ENCODE data around the gene RGS3. TPM values are rescaled to one million over a fixed set of nuclear protein-coding genes. Genes with fewer than 3 reads are reported as not detected.

RGS3 gene
- total and polyA plus RNA-seq, 7 experiments from 2014 or later, result 4.9 to 43.4 (median 11.6) TPM

- ATAC-seq (no peak), DNase-seq (no peak)
- H3K9me3 Mint-ChIP-seq, result no peaks in the 10 kb centered on the region
- H3K27ac Mint-ChIP-seq, result peak overlapping the region in 8 of 9 donors; percentile 46 to 98 (median 94)
- Histone ChIP-seq H3K9me3 (ENCODE audit: control insufficient read depth in 2 of 3, low read length in 3 of 3) (no peaks in the 10 kb centered on the region), H3K27me3 (ENCODE audit: control insufficient read depth in 2 of 2, insufficient read depth in 2 of 2, low read length in 2 of 2) (no peaks in the 10 kb centered on the region), H3K36me3 (ENCODE audit: control insufficient read depth in 2 of 3, insufficient read depth in 3 of 3, low read length in 3 of 3) (peaks cover 0 to 38% (median 0%) of the 10 kb centered on the region in 3 experiments), H3K27ac (ENCODE audit: low read depth, low read length) (no peak overlapping the region), H3K4me3 (ENCODE audit: low read length) (no peak overlapping the region), H3K4me1 (ENCODE audit: control insufficient read depth in 2 of 2, insufficient read depth in 2 of 2, low read length in 2 of 2) (peaks cover 33 to 37% of the 10 kb centered on the region in 2 donors)
- peaks cover 46 to 83% (median 67%) of the 10 kb centered on the region in 7 donors for H3K4me1 Mint-ChIP-seq
- POLR2A ChIA-PET, result interaction anchor here (0.6 to 2.3 kb wide), 3 partner anchors 69 to 178 kb away, joined by 3 to 6 read pairs (median 6); no protein-coding TSS in a partner anchor
- intact Hi-C loops (cut with micrococcal nuclease), result loop anchor here (2.0 to 5.0 kb wide), 3 partner anchors 137 to 361 kb away; partner anchors contain the start of genes FKBP15 (in 2 of the 2) and SLC31A1 (in 2 of the 2)
- H3K36me3 Mint-ChIP-seq, result peaks cover 0 to 19% (median 8%) of the 10 kb centered on the region in 5 donors
- CTCF ChIA-PET, result interaction anchor here (1.5 to 3.8 kb wide), 4 partner anchors 72 to 308 kb away, joined by 5 to 35 read pairs (median 11); partner anchors contain the start of genes CDC26 and PRPF4
- peak overlapping the region in 1 of 10 donors; percentile 12 for H3K4me3 Mint-ChIP-seq
- no peaks in the 10 kb centered on the region for H3K27me3 Mint-ChIP-seq
Measured at GRCh38 chr9:113583511-113584427, 120.2 kb downstream of the RGS3 start.

GRCh38 chr9:113584428-113585084, 121.0 kb downstream of the RGS3 start:
- Mint-ChIP-seq H3K36me3 (peaks cover 0 to 19% (median 8%) of the 10 kb centered on the region in 5 donors), H3K4me1 (peaks cover 42 to 82% (median 66%) of the 10 kb centered on the region in 7 donors), H3K9me3 (no peaks in the 10 kb centered on the region), H3K27ac (peak overlapping the region in 8 of 9 donors; percentile 18 to 84 (median 66)), H3K4me3 (peak overlapping the region in 1 of 10 donors; percentile 28), H3K27me3 (no peaks in the 10 kb centered on the region)
- ATAC-seq (no peak), DNase-seq (no peak)
- H3K27me3 ChIP-seq (ENCODE audit: control insufficient read depth in 2 of 2, insufficient read depth in 2 of 2, low read length in 2 of 2), result no peaks in the 10 kb centered on the region
- ChIA-PET POLR2A (interaction anchor here (0.6 kb wide), 1 partner anchor 178 kb away, joined by 3 read pairs; no protein-coding TSS in a partner anchor), CTCF (interaction anchor here (1.5 to 3.8 kb wide), 2 partner anchors 139 to 309 kb away, joined by 5 to 35 read pairs; partner anchors contain the start of genes CDC26 and PRPF4)
- peaks cover 0 to 38% (median 0%) of the 10 kb centered on the region in 3 experiments for H3K36me3 ChIP-seq (ENCODE audit: control insufficient read depth in 2 of 3, insufficient read depth in 3 of 3, low read length in 3 of 3)
- no peaks in the 10 kb centered on the region for H3K9me3 ChIP-seq (ENCODE audit: control insufficient read depth in 2 of 3, low read length in 3 of 3)
- intact Hi-C loops (cut with micrococcal nuclease), result loop anchor here (5.0 kb wide), 2 partner anchors 277 to 362 kb away; partner anchors contain the start of genes FKBP15 (in 2 of the 2) and SLC31A1 (in 2 of the 2)
- H3K4me1 ChIP-seq (ENCODE audit: control insufficient read depth in 2 of 2, insufficient read depth in 2 of 2, low read length in 2 of 2), result peaks cover 29 to 30% of the 10 kb centered on the region in 2 donors
- no peak overlapping the region for H3K27ac ChIP-seq (ENCODE audit: low read depth, low read length)
- no peak overlapping the region for H3K4me3 ChIP-seq (ENCODE audit: low read length)

- ChIA-PET POLR2A (no interaction called here), CTCF (interaction anchor here (3.8 to 6.0 kb wide), 2 partner anchors 138 to 139 kb away, joined by 35 to 80 read pairs; no protein-coding TSS in a partner anchor)
- Histone ChIP-seq H3K4me3 (ENCODE audit: low read length) (no peak overlapping the region), H3K27ac (ENCODE audit: low read depth, low read length) (no peak overlapping the region), H3K36me3 (ENCODE audit: control insufficient read depth in 2 of 3, insufficient read depth in 3 of 3, low read length in 3 of 3) (peaks cover 0 to 38% (median 0%) of the 10 kb centered on the region in 3 experiments), H3K4me1 (ENCODE audit: control insufficient read depth in 2 of 2, insufficient read depth in 2 of 2, low read length in 2 of 2) (peaks cover 24 to 28% of the 10 kb centered on the region in 2 donors), H3K9me3 (ENCODE audit: control insufficient read depth in 2 of 3, low read length in 3 of 3) (no peaks in the 10 kb centered on the region), H3K27me3 (ENCODE audit: control insufficient read depth in 2 of 2, insufficient read depth in 2 of 2, low read length in 2 of 2) (no peaks in the 10 kb centered on the region)
- no peaks in the 10 kb centered on the region for H3K27me3 Mint-ChIP-seq
- DNase-seq (no peak), ATAC-seq (no peak)
- intact Hi-C loops (cut with micrococcal nuclease), result no loop called here
- H3K36me3 Mint-ChIP-seq, result peaks cover 0 to 19% (median 8%) of the 10 kb centered on the region in 5 donors
- no peaks in the 10 kb centered on the region for H3K9me3 Mint-ChIP-seq
- H3K27ac Mint-ChIP-seq, result peak overlapping the region in 8 of 9 donors; percentile 44 to 84 (median 75)
- H3K4me3 Mint-ChIP-seq, result peak overlapping the region in 1 of 10 donors; percentile 28
- H3K4me1 Mint-ChIP-seq, result peaks cover 37 to 82% (median 66%) of the 10 kb centered on the region in 7 donors
Measured at GRCh38 chr9:113585085-113585442, 121.5 kb downstream of the RGS3 start.

- Mint-ChIP-seq H3K36me3 (peaks cover 0 to 19% (median 8%) of the 10 kb centered on the region in 5 donors), H3K27me3 (no peaks in the 10 kb centered on the region), H3K4me1 (peaks cover 36 to 81% (median 63%) of the 10 kb centered on the region in 7 donors), H3K4me3 (no peak overlapping the region), H3K27ac (peak overlapping the region; percentile 16 to 81 (median 71)), H3K9me3 (no peaks in the 10 kb centered on the region)
- no peaks in the 10 kb centered on the region for H3K9me3 ChIP-seq (ENCODE audit: control insufficient read depth in 2 of 3, low read length in 3 of 3)
- no peak overlapping the region for H3K27ac ChIP-seq (ENCODE audit: low read depth, low read length)
- no peak overlapping the region for H3K4me3 ChIP-seq (ENCODE audit: low read length)
- ChIA-PET POLR2A (no interaction called here), CTCF (interaction anchor here (6.0 kb wide), 1 partner anchor 139 kb away, joined by 80 read pairs; no protein-coding TSS in a partner anchor)
- H3K4me1 ChIP-seq (ENCODE audit: control insufficient read depth in 2 of 2, insufficient read depth in 2 of 2, low read length in 2 of 2), result peaks cover 20 to 23% of the 10 kb centered on the region in 2 donors
- DNase-seq (no peak), ATAC-seq (no peak)
- peaks cover 0 to 38% (median 0%) of the 10 kb centered on the region in 3 experiments for H3K36me3 ChIP-seq (ENCODE audit: control insufficient read depth in 2 of 3, insufficient read depth in 3 of 3, low read length in 3 of 3)
- no peaks in the 10 kb centered on the region for H3K27me3 ChIP-seq (ENCODE audit: control insufficient read depth in 2 of 2, insufficient read depth in 2 of 2, low read length in 2 of 2)
- intact Hi-C loops (cut with micrococcal nuclease), result no loop called here
Measured at GRCh38 chr9:113585555-113585954, 122.0 kb downstream of the RGS3 start.

- H3K4me3 Mint-ChIP-seq, result no peak overlapping the region
- H3K27me3 Mint-ChIP-seq, result no peaks in the 10 kb centered on the region
- no peak overlapping the region for H3K27ac ChIP-seq (ENCODE audit: low read depth, low read length)
- POLR2A ChIA-PET, result interaction anchor here (0.6 kb wide), 1 partner anchor 747 kb away, joined by 4 read pairs; no protein-coding TSS in a partner anchor
- H3K36me3 Mint-ChIP-seq, result peaks cover 0 to 19% (median 8%) of the 10 kb centered on the region in 5 donors
- intact Hi-C loops (cut with micrococcal nuclease), result no loop called here
- H3K9me3 ChIP-seq (ENCODE audit: control insufficient read depth in 2 of 3, low read length in 3 of 3), result no peaks in the 10 kb centered on the region
- CTCF ChIA-PET, result interaction anchor here (2.3 to 6.0 kb wide), 3 partner anchors 68 to 186 kb away, joined by 9 to 80 read pairs (median 18); partner anchors contain the start of gene ALAD
- H3K4me3 ChIP-seq (ENCODE audit: low read length), result no peak overlapping the region
- H3K27me3 ChIP-seq (ENCODE audit: control insufficient read depth in 2 of 2, insufficient read depth in 2 of 2, low read length in 2 of 2), result no peaks in the 10 kb centered on the region
- H3K4me1 Mint-ChIP-seq, result peaks cover 26 to 70% (median 44%) of the 10 kb centered on the region in 7 donors
- peak in 1 of 9 donors; percentile 18 for DNase-seq
- H3K9me3 Mint-ChIP-seq, result no peaks in the 10 kb centered on the region
- peaks cover 0 to 45% (median 0%) of the 10 kb centered on the region in 3 experiments for H3K36me3 ChIP-seq (ENCODE audit: control insufficient read depth in 2 of 3, insufficient read depth in 3 of 3, low read length in 3 of 3)
- H3K27ac Mint-ChIP-seq, result peak overlapping the region in 4 of 9 donors; percentile 10 to 83 (median 22)
- peak; percentile 26 for ATAC-seq
- peaks cover 5 to 8% of the 10 kb centered on the region in 2 donors for H3K4me1 ChIP-seq (ENCODE audit: control insufficient read depth in 2 of 2, insufficient read depth in 2 of 2, low read length in 2 of 2)
Measured at GRCh38 chr9:113587471-113588031, 124.0 kb downstream of the RGS3 start.
